HPDE6-E6E7 (cell line): ENCODE measurements around the gene SEPTIN10.
"Not testable (repeated sequence)": the region's sequence is repeated elsewhere in the genome, so short reads cannot be mapped to it uniquely, and the experiment has no call there.

Experiments
- DNase-seq: peaks from one replicate; pipeline ENCODE4 v3.0.0; 2011; ENCODE audit warnings: missing footprints; ENCODE audit errors: extremely low spot score

SEPTIN10 gene

DNA sequence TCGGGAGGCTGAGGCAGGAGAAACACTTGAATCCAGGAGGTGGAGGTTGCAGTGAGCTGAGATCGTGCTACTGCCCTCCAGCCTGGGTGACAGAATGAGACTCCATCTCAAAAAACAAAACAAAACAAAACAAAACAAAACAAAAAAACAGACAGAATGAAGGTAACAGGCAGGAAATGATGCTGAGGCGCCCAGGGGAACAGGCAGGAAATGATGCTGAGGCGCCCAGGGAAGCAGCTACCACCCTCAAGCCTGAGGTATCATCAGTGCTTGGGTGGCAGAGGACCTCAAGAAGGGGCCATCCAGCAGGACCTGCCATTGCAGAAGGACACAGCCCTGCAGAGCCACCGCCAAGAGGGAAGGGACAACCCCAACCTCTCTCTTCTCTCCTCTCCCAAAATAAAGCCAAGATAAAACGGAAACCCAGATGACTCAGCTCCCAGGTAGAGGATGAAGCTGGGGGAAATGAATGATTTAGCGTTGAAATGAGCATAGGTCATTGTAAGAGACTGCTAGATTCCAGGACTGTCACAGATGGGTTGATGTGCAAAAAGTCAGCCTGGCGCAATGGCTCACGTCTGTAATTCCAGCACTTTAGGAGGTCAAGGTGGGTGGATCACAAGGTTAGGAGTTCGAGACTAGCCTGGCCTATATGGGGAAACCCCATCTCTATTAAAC lies 19.7 kb upstream of the SEPTIN10 start:
- DNase-seq, result no peak

DNA sequence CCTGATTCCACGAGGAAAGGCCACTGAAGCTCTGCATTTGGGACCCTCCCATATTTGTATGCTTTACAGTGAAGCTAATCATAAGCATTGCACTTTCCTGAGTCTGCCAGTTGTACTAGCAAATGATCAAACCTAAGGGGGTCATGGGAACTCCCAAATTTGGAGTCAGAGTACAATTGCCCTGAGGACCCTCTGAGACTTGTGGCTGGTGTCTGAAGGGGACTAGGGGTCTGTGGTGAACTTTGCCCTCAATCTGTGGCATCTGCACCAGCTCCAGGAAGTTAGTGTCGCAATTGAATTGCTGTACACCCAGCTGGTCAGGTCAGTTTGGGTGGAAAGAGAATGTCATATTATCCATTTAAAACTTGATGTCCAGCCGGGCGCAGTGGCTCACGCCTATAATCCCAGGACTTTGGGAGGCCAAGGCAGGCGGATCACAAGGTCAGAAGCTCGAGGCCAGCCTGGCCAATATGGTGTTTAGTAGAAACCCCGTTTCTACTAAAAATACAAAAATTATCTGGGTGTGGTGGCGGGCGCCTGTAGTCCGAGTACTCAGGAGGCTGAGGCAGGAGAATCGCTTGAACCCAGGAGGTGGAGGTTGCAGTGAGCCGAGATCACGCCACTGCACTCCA lies 18.5 kb upstream of the SEPTIN10 start:
- DNase-seq, result no peak

- DNase-seq, result no peak
Measured at GRCh38 chr2:109631741-109632140, 18.0 kb upstream of the SEPTIN10 start.

DNA sequence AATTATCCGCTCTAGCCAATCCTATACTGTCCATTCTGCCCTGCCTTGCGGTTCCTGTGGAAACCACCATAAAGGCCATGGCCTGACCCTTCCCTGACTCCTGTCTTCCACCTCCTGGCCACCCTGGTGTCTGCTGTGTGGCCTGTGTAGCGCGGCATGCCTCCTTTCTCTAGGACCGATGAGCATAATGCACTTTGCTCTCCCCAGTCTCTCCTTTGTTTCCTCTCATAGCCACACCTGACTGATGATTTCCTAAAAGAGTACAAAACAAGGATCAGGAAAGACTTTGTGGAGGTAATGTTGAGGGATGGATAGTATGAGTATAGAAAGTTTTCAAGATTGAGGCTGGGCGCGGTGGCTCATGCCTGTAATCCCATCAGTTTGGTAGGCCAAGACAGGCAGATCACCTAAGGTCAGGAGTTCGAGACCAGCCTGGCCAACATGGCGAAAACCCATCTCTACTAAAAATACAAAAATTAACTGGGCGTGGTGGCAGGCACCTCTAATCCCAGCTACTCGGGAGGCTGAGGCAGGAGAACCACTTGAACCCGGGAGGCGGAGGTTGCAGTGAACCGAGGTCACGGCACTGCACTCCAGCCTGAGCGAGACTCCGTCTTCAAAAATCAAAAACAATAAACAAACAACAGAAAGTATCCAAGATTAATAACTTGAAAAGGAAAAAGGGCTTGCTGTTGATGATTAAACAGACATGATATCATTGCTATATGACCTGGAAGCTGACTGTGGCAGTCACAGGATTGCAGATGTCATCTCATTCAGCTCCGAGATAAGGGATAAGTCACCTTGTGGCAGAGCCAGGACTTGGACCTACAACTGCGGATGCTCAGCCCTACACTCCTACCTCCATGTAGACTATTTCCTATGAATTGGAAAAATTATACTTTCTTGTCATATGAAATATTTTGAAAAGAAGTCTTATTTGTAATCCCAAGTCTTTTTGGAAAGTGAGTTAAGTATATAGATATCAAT lies 17.0 kb upstream of the SEPTIN10 start:
- no peak for DNase-seq

- DNase-seq, result no peak
Measured at GRCh38 chr2:109629867-109630266, 16.1 kb upstream of the SEPTIN10 start.

DNA sequence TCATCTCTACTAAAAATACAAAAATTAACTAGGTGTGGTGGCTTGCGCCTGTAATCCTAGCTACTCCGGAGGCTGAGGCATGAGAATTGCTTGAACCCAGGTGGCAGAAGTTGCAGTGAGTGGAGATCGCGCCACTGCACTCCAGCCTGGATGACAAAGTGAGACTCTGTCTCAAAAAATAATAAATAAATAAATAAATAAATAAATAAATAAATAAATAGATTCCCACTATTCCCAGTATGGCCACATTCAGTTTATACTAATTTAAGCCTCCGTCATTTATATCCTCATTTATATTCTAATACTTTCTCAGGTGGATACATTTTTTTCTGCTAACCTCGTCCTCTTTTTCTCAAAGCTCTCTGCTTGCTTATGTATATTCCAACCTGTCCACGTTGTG lies 14.6 kb upstream of the SEPTIN10 start:
- not testable (repeated sequence) for DNase-seq

DNA sequence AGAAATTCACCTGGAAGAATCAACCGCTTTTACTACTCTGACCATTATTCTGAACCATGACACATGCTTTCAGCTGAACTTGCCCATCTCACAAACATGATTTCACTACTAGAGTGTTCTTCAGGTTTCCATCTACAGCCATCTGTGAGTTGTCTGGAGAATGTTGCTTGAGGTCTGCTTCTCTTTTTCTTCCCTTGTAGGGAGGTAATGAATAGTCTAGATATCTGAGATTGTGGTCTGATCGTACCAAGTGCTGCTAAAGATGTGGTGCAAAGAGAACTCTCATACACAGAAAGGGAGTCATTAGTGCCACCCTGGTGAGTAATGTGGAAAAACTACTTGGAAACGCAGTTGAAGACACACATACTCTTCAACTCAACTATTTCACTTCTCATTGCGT lies 10.6 kb upstream of the SEPTIN10 start:
- no peak for DNase-seq

DNA sequence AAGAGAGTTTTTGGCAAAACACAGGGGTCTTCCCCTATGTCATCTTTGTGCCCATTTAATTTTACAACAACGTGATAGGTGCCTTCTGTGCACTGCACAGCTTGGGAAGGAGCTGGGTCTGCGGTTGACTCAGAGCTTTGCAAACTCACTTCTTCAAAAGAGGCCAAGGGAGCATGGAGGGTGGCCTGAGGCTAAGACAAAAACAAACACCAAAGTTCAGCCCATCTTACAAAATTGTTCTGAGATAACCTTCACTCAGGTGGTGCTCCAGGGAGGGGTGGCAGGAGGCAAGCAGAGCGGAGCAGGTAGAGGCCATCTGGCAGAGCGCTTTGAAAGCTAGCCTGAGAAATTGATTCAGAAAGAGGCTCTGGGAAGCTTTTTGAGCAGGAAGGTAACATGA lies 10.2 kb upstream of the SEPTIN10 start:
- DNase-seq, result no peak

- no peak for DNase-seq
Measured at GRCh38 chr2:109623297-109623696, 9.5 kb upstream of the SEPTIN10 start.

GRCh38 chr2:109619032-109619615 lies 5.4 kb upstream of the SEPTIN10 start:
- no peak for DNase-seq

DNA sequence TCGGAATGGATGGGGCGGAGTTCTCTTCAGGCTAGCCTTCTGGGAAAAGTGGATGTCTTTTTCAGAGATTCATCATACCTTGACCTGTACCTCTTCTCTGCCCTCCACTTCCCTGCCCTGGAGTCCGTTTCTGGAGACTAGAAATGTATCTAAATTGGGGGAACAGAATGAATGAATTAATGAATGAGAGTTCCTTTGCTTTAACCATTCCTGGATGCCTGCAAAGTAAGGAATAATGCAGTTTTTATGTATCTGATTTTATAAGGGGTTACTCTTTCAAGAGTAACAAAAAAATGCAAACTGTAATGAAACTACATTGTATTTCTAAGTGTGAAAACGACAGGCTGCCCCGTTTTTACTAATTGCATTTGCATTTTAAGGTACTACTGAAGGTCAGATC lies 2.4 kb upstream of the SEPTIN10 start:
- DNase-seq, result no peak

- no peak for DNase-seq
Measured at GRCh38 chr2:109615637-109616144, 1.9 kb upstream of the SEPTIN10 start.

GRCh38 chr2:109614715-109615636 lies 1.2 kb upstream of the SEPTIN10 start:
- DNase-seq, result no peak

GRCh38 chr2:109613081-109613921 lies 465 bp downstream of the SEPTIN10 start:
- no peak for DNase-seq

DNA sequence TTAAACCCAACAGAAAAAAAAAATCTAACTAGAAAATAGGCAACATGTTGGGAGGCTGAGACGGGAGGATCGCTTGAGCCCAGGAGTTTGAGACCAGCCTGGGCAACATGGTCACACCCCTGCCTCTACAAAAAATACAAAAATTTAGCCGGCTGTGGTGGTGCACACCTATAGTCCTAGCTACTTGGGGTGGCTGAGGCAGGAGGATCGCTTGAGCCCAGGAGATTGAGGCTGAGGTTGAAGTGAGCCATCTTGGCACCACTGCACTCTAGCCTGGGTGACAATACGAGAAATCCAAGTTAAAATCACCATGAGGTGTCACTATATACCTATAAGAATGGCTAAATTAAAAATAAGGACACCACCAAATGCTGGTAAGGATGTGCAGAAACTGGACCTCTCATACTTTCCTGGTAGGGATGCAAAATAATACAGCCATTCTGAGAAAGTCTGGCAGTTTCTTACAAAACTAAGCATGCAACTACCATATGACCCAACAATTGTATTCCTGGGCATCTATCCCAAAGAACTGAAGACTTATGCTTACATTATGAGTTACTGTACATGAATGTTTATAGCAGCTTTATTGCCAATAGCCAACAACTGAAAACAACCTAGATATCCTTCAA lies 2.2 kb downstream of the SEPTIN10 start:
- DNase-seq, result no peak

DNA sequence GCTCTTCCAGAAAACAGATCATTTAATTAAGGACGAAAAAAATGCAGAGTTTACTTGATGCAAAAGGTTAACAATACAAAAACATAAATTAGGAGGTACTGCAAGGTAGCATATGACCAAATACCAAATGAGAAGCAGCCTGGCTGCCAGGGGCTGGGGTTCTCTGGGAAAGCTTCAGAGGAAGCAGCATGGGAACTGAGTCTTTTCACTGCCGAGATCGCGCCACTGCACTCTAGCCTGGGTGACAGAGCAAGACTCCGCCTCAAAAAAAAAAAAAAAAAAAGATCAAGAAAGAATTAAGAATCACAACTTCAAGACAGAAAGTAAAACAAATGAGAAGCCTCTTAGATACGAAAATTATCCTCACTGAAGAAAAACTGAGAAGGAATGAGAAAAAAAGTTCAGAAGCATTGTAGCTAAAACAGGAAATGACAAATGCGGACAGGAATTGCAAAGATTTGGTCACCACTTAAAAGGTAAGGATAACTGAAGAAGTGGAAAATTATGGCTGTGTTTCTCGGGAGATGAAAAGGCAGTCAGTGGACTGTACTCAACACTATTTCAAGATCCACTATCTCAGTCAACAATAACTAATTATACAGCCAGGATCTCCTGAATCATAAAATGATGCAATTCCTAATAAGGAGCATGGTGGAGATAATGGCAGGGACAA lies 4.3 kb downstream of the SEPTIN10 start:
- DNase-seq, result no peak

DNA sequence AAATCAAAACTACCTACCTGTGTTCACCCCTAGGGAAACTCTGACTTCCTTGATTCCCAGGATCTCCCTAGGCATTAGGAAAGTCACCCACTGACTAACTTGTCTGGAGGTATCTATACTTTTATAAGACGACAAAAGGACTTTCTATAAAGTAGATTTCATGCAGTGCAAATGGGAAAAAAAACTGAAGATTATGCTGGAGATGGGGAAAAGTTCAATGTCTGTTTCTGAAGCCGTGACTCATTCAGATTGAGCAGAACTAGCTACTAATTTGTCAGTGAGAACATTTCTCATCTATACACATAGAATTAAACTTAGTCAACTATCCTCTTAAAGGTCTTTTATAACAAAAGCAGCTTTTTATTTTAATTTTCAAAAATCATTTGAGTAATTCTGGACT lies 6.0 kb downstream of the SEPTIN10 start:
- no peak for DNase-seq

DNA sequence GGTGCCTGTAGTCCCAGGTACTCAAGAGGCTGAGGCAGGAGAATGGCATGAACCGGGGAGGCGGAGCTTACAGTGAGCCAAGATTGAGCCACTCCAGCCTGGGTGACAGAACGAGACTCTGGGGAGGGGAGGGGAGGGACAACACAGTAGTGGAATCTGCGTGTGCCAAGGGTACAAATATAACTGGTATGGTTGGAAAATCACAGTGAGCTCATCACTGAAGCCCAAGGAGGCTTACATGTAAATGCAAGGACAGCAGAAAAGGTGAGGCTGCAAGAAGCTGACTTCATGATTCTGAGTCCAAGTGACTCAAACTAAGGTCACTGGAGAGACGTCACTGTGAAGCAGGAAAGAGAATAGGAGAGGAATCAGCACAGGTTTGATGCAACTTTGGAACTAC lies 9.2 kb downstream of the SEPTIN10 start:
- peak; percentile 76 for DNase-seq
